CD4-positive, CD25-positive, alpha-beta regulatory T cell (primary cell): ENCODE results near the gene IPO8. TPM values are rescaled to one million over a fixed set of nuclear protein-coding genes. Genes with fewer than 3 reads are reported as not detected.

Experiments
- ATAC-seq, 2 donors: fragments of 150-1000 bp; cut with Tn5 transposase; one replicate each; pipeline ENCODE4 v1.10.0; 2021; ENCODE audit warnings: low read depth in 2 of 2, moderate number of reproducible peaks in 2 of 2, moderate library complexity in 1 of 2
- DNase-seq, 3 donors: peaks; one replicate each; pipeline versions ENCODE4 v3.0.0 to v3.0.0-alpha.2; 2012 to 2022; ENCODE audit warnings: mixed read lengths in 1 of 3
- H3K27ac ChIP-seq: one replicate; pipeline ENCODE4 v1.7.0; 2013; ENCODE audit warnings: mild to moderate bottlenecking, low read length; ENCODE audit not compliant: insufficient read depth, poor library complexity, severe bottlenecking
- H3K27me3 ChIP-seq: one replicate; pipeline ENCODE4 v1.7.0; 2013; ENCODE audit warnings: low read length; ENCODE audit not compliant: control insufficient read depth, insufficient read depth
- H3K36me3 ChIP-seq: one replicate; pipeline ENCODE4 v1.7.0; 2013; ENCODE audit warnings: mild to moderate bottlenecking, low read length, moderate library complexity; ENCODE audit not compliant: control insufficient read depth, insufficient read depth
- H3K4me1 ChIP-seq: 2 replicates; pipeline ENCODE4 v1.7.0; 2013; ENCODE audit warnings: mild to moderate bottlenecking, low read length; ENCODE audit not compliant: insufficient read depth, control insufficient read depth, poor library complexity, severe bottlenecking
- H3K4me3 ChIP-seq: one replicate; pipeline ENCODE4 v1.7.0; 2013; ENCODE audit warnings: low read depth, mild to moderate bottlenecking, low read length, moderate library complexity
- H3K9me3 ChIP-seq, 2 experiments: 1 replicate in 1 of 2; 2 replicates in 1 of 2; pipeline ENCODE4 v1.7.0; 2013; ENCODE audit warnings: low read length in 2 of 2, mild to moderate bottlenecking in 1 of 2, moderate library complexity in 1 of 2; ENCODE audit not compliant: control insufficient read depth in 2 of 2
- H3K27ac Mint-ChIP-seq, 3 donors: one replicate each; pipeline ENCODE4 v1.8.0; 2020 to 2022; ENCODE audit warnings: mild to moderate bottlenecking in 3 of 3, mixed read lengths in 3 of 3, moderate library complexity in 2 of 3
- H3K27me3 Mint-ChIP-seq: one replicate; pipeline ENCODE4 v1.8.0; 2022; ENCODE audit warnings: mild to moderate bottlenecking, mixed read lengths
- H3K36me3 Mint-ChIP-seq: one replicate; pipeline ENCODE4 v1.8.0; 2020; ENCODE audit warnings: mixed read lengths
- H3K4me1 Mint-ChIP-seq, 4 donors: one replicate each; pipeline ENCODE4 v1.8.0; 2020 to 2022; ENCODE audit warnings: mixed read lengths in 4 of 4, mild to moderate bottlenecking in 1 of 4
- H3K4me3 Mint-ChIP-seq, 4 donors: one replicate each; pipeline ENCODE4 v1.8.0; 2020 to 2022; ENCODE audit warnings: mild to moderate bottlenecking in 4 of 4, mixed read lengths in 4 of 4, moderate library complexity in 3 of 4
- H3K9me3 Mint-ChIP-seq, 7 donors: one replicate each; pipeline ENCODE4 v1.8.0; 2020 to 2022; ENCODE audit warnings: mixed read lengths in 7 of 7, mild to moderate bottlenecking in 3 of 7, moderate library complexity in 2 of 7
- polyA plus RNA-seq, 4 donors: library from polyadenylated mRNA; unstranded; fragments of 300-500 nt; fragmentation: Illumina TruSeq; gene quantifications; one replicate each; pipeline ENCODE4 v1.2.3, GENCODE V29; 2021
- total RNA-seq: library from RNA; stranded (reverse); gene quantifications from one replicate; pipeline ENCODE4 v1.2.3, GENCODE V29; 2022

IPO8 gene
- total and polyA plus RNA-seq, 5 donors from 2014 or later: 13.8 to 30.4 (median 18.9) TPM

DNA sequence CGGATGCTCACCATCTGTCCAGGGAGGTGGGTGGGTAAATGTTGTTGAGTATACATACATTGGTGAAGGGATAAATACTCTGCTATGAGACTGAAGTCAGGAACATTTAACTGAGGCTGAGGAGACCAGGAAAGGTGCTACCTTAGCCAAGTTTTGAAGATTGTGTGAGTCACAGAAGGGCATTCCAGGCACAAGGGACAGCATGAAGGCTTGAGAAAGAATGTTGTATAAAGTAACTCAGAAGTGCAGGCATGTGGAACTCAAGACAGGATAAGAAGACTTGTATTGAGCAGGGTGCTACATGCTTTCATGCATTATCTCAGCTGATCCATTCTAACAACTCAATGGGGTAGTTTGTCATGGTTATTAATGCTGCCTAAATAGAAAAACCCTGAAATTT is 112.7 kb downstream of the IPO8 start:
- H3K4me1 Mint-ChIP-seq: no peaks in the 10 kb centered on the region
- no peak for ATAC-seq
- Histone ChIP-seq H3K4me3 (no peak overlapping the region), H3K9me3 (no peaks in the 10 kb centered on the region), H3K4me1 (no peaks in the 10 kb centered on the region), H3K27ac (no peak overlapping the region), H3K27me3 (no peaks in the 10 kb centered on the region), H3K36me3 (no peaks in the 10 kb centered on the region)
- DNase-seq: no peak
- H3K4me3 Mint-ChIP-seq: no peak overlapping the region
- H3K27ac Mint-ChIP-seq: no peak overlapping the region
- H3K36me3 Mint-ChIP-seq: no peaks in the 10 kb centered on the region
- H3K9me3 Mint-ChIP-seq: peaks cover 0 to 4% (median 0%) of the 10 kb centered on the region in 7 donors
- no peaks in the 10 kb centered on the region for H3K27me3 Mint-ChIP-seq

DNA sequence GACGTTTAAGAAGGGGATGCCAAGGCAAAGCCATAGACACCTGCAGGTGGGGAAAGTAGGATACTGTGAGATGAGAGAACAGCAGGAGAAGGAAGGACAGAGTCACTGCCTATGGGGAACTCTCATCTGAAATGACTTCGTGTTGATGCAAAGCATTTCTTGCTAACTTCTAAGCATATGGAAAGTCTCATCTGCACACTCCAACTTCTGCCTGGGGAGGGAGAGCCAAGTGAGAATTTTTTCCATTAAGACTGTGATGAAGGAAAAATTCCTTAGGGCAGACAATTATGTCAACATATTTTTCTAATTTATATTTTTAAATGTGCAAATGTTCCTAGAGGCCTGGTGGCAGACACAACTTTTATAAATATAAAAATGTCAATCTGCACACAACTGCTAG is 115.3 kb downstream of the IPO8 start:
- ATAC-seq (no peak), DNase-seq (no peak)
- H3K9me3 ChIP-seq: no peaks in the 10 kb centered on the region
- Mint-ChIP-seq H3K4me3 (no peak overlapping the region), H3K27ac (no peak overlapping the region), H3K9me3 (peaks cover 0 to 4% (median 0%) of the 10 kb centered on the region in 7 donors), H3K36me3 (no peaks in the 10 kb centered on the region), H3K4me1 (no peaks in the 10 kb centered on the region), H3K27me3 (peaks cover 4% of the 10 kb centered on the region)
- H3K4me3 ChIP-seq: no peak overlapping the region
- H3K27me3 ChIP-seq: no peaks in the 10 kb centered on the region
- H3K27ac ChIP-seq: no peak overlapping the region
- no peaks in the 10 kb centered on the region for H3K4me1 ChIP-seq
- H3K36me3 ChIP-seq: no peaks in the 10 kb centered on the region

Other genes with a start within 250 kb of the IPO8 start
- gene CAPRIN2, start 59.1 kb upstream of the IPO8 start, total RNA-seq: 29.9 TPM
- gene CAPRIN2, start 59.1 kb upstream of the IPO8 start, polyA plus RNA-seq: 10 to 100 TPM in 1 of 4 donors, 1 to 10 TPM in 3; 5.6 to 11.6 (median 8.1) TPM
- not detected for gene TSPAN11, start 230.9 kb upstream of the IPO8 start, total RNA-seq
- not detected for gene TSPAN11, start 230.9 kb upstream of the IPO8 start, polyA plus RNA-seq